KBM-7 (cell line): ENCODE data around the gene THAP10.
"Not testable (repeated sequence)": the region's sequence is repeated elsewhere in the genome, so short reads cannot be mapped to it uniquely, and the experiment has no call there.

Experiments
- DNase-seq: peaks from one replicate; pipeline ENCODE4 v3.0.0-alpha.2; 2015
- in situ Hi-C: fragments of 300-500 bp; cut with MboI; formaldehyde crosslinking; loops from 2 replicates; pipeline ENCODE4 v1.14.3; 2020; ENCODE audit warnings: low sequenced_read_pairs, low pct_unique_long_range_greater_than_20kb, mixed read lengths

Gene THAP10

GRCh38 chr15:70880781-70881180 is 11.5 kb downstream of the THAP10 start:
- in situ Hi-C loops, result no loop called here
- no peak for DNase-seq

GRCh38 chr15:70879401-70879800 is 12.8 kb downstream of the THAP10 start:
- DNase-seq, result no peak
- in situ Hi-C loops, result no loop called here

DNA sequence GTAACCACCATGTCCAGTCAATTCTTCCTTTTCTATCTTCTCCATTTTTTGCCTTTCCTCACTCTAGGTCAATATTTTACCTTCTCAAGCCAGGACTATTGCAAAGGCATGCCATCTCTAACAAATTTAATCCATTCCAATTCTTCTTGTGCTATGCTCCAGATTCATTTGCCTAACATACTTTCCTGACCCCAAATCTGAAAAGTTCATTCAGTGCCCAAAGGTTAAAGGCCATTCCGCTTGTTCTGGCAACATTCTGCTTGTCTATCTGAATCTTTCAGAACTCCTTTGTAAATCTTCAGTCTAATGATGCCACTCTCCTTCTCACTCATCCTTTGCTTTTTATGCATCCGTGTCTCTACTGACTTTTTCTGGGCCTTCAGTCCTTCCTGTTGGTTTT is 15.6 kb downstream of the THAP10 start:
- DNase-seq, result no peak
- in situ Hi-C loops, result no loop called here

- DNase-seq, result no peak
- in situ Hi-C loops, result no loop called here
Observed at GRCh38 chr15:70876011-70876410, 16.2 kb downstream of the THAP10 start.

DNA sequence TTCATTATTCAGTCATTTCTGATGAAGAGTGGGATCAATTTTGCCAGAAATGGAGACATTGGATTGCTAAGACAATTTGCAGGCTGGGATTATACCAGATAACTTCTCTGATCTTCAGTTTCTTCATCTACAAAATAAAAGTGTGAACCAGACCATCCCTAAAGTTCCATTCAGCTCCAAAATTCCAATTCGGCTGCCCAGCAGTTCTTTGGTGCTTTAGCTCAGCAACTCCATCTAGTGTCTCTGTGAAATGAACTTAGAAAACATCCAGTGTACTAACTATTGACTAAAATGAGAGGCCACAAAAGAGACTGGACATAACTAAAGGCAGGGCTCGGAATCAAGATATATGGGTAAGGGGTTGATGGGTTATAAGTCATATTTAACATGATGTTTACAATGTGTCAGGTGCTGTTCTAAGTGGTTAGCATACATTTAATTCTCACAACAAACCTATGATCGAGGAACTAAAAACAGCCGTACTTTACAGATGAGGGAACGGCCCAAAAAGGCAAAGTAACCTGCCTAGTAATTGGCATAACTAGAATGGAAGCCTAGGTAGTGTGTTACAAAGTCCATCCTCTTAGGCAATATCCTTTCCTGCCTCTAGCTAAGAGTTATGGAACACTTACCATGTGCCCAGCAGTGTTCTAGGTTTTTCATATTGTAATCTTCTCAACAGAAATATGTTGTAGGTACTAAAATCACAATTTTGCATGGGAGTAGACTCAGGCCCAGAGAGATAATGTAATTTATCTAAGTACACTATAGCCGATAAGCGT is 17.0 kb downstream of the THAP10 start:
- DNase-seq, result no peak
- in situ Hi-C loops, result no loop called here

- in situ Hi-C loops, result no loop called here
- DNase-seq, result no peak
Observed at GRCh38 chr15:70873232-70874054, 18.8 kb downstream of the THAP10 start.

DNA sequence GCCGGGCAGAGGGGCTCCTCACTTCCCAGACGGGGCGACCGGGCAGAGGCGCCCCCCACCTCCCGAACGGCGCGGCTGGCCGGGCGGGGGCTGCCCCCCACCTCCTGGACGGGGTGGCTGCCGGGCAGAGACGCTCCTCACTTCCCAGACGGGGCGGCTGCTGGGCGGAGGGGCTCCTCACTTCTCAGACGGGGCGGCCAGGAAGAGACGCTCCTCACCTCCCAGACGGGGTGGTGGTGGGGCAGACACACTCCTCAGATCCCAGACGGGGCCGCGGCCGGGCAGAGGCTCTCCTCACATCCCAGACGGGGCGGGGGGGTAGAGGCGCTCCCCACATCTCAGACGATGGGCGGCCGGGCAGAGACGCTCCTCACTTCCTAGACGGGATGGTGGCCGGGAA is 20.7 kb downstream of the THAP10 start:
- in situ Hi-C loops, DNase-seq: not testable (repeated sequence)

DNA sequence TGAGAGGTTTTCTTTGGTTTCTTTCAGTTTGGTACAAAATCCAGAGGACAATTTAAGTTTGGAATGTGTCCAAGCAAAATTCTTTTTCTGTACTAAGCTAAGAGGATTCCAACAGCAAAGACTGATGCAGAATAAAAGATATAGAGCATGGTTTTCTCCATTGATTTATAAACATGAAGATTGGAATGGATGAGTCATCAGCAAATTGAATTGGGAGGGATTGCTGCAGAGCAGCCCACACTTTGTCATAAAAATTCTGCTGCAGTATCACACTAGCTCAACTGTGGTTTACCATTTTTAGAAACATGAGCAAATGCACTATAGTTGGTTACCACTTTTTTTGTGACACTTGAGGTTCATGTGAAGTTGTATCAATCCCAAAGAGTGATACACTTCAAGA is 22.2 kb downstream of the THAP10 start:
- in situ Hi-C loops, result no loop called here
- DNase-seq, result no peak

DNA sequence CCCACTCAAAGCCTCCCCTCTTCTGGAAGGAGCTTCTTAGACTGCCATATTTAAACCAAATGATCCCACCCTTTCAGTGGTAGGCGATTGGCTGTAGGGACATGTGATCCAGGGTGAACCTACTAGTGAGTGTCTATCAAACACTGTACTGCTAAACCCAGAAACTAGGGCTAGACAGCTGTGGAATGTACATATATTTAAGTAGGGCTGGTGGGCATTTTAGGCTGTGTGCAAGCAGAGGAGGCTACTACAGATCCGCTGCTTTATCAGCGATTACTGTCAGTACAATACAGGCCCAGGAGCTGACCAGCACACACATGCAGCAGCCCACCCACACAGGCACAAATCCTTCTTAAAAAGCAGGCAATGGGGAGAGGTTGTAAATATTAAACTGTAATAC is 22.9 kb downstream of the THAP10 start:
- in situ Hi-C loops, result no loop called here
- DNase-seq, result no peak

DNA sequence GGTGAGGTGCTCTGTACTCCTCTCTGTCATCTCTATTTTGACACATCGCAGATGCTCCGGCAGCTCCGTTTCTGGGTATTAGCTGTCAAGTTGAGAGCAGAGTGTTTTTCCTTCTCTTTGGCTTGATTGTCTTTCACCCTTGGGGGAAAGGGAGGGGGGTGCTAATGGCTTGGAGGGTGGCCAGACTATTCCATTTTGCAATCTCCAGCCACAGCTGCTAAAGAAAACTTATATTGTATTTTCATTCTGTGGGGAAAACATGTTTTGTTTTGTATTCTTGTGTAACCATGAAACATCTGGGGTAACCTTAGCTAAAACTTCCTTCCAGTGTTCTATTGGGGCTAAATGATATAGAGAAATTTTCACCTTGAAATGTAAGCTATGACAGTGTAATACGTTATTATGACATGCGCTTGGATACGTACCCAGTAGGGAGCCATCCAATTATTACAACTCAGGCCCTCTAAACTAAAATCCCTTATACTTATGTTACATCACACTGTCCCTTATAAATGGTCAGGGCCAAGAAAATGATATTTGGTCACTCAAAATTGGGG is 24.2 kb downstream of the THAP10 start:
- in situ Hi-C loops, result no loop called here
- no peak for DNase-seq

- in situ Hi-C loops, result no loop called here
Observed at GRCh38 chr15:70866982-70867641, 25.1 kb downstream of the THAP10 start.

GRCh38 chr15:70863450-70864218 is 28.6 kb downstream of the THAP10 start:
- in situ Hi-C loops, result no loop called here
- no peak for DNase-seq

More at GRCh38 chr15:70866982-70867641, 25.1 kb downstream of the THAP10 start:
- DNase-seq, result no peak

DNA sequence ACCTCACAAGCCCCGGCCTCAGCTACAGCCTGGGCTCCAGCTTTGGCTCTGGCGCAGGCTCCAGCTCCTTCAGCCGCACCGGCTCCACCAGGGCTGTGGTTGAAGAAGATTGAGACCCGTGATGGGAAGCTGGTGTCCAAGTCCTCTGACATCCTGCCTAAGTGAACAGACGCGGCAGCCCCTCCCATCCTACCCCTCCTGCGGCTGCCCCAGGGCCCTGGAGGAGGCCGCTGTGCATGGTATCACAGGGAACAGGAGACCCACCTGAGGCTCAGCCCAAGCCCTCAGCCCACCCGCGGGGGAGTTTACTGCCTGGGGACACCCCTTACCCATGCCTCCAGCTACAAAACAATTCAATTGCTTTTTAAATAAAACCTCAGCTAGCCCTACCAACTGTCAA is 32.2 kb downstream of the THAP10 start:
- no peak for DNase-seq
- in situ Hi-C loops, result no loop called here

DNA sequence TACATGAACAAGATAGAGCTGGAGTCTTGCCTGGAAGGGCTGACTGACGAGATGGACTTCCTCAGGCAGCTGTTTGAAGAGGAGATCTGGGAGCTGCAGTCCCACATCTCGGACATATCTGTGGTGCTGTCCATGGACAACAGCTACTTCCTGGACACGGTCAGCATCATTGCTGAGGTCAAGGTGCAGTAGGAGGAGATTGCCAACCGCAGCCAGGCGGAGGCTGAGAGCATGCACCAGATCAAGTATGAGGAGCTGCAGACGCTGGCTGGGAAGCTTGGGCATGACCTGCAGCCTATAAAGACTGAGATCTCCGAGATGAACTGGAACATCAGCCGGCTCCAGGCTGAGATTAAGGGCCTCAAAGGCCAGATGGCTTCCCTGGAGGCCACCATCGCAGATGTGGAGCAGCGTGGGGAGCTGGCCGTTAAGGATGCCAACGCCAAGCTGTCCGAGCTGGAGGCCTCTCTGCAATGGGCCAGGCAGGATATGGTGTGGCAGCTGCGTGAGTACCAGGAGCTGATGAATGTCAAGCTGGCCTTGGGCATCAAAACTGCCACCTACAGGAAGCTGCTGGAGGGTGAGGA is 32.8 kb downstream of the THAP10 start:
- DNase-seq, result no peak
- in situ Hi-C loops, result no loop called here

DNA sequence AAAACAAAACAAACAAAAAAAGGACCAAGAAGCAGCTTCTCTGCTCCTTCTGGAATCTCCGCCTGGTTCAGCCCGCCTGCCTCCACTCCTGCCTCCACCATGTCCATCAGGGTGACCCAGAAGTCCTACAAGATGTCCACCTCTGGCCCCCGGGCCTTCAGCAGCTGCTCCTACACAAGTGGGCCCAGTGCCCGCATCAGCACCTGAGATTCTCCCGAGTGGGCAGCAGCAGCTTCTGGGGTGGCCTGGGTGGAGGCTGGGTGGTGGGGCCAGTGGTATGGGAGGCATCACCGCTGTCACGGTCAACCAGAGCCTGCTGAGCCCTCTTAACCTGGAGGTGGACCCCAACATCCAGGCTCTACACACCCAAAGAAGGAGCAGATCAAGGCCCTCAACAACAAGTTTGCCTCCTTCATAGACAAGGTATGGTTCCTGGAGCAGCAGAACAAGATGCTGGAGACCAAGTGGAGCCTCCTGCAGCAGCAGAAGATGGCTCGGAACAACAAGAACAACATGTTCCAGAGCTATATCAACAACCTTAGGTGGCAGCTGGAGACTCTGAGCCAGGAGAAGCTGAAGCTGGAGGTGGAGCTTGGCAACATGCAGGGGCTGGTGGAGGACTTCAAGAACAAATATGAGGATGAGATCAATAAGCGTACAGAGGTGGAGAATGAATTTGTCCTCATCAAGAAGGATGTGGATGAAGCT is 33.5 kb downstream of the THAP10 start:
- DNase-seq, in situ Hi-C loops: not testable (repeated sequence)

DNA sequence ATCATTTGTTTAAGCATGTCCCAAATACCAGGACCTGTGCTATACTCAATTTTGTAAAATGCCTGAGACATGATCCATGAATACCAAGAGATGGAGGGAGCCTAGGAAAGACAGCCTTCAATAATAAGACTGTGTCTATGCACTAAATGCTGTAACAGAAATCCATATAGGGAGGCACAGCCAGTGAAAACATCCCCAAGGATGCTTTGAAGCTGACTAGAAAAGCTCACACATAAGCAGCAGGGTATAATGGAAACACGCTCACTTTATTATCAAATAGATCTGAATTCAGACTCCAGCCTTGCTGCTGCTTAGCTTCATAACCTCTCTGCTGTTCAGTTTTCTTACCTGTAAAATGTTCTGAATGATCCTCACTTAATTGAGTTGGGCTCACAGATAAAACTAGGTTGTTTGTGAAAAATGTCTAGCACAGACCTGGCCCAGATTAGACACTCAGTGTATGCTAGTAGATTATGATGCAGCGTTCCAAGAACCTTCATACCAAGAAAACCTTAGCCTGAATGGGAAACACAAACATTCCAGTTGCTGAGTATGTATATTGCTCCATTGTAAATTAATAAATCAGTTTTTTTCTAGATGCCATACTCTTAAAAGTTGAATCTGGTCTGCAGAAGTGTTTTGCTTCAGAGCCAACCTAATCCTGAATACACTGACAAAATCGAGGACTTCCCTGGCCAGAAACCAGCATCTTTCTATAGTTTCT is 34.5 kb downstream of the THAP10 start:
- DNase-seq, result no peak
- in situ Hi-C loops, result no loop called here

DNA sequence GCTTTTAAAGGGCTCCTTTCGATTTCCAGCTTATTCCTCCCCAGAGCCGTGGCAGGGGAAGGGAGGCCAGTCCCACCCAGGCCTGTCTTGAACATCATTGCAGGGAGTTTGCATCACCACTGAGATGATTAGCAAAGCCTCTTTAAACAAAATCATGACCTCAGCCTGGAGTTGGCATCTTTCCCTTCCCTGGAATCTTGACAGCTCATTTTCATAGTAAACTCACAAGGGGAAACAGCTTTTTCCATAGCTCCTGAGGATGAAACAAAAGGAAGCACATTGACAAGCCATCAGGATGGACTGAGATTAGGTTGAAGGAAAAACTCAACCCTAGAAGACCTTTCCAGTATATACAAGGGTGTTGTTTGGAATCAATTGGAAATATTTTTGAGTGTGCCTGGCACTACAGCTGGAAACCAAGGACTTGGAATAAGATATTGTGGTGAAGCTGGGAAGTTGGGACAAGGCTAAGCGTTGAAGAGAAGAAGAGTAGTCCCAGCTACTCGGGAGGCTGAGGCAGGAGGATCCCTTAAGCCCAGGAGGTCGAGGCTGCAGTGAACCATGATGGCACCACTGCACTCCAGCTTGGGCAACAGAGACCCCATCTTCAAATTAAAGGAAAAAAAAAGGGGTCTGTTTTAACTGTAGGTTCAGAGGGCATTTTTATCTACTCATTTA is 35.2 kb downstream of the THAP10 start:
- no peak for DNase-seq
- in situ Hi-C loops, result no loop called here
